Kidney (tissue), 14 donors: ENCODE measurements around the gene HDC. TPM values are rescaled to one million over a fixed set of nuclear protein-coding genes. Genes with fewer than 3 reads are reported as not detected.

Experiments used
- DNase-seq, 5 donors: peaks; one replicate each; pipeline ENCODE4 v3.0.0-alpha.2; 2013 to 2020
- FAIRE-seq: peaks from 2 replicates; lab custom pipeline; 2012; peaks lifted over from hg19 to GRCh38; lab: Jason Lieb, UNC
- H3K27ac ChIP-seq, 2 donors: one replicate each; pipeline ENCODE4 v1.7.0; 2013; ENCODE audit warnings: low read depth in 2 of 2, low read length in 2 of 2, inconsistent platforms in 1 of 2
- H3K27me3 ChIP-seq: one replicate; pipeline ENCODE4 v1.7.1; 2013; ENCODE audit warnings: low read length, inconsistent platforms; ENCODE audit not compliant: control insufficient read depth, insufficient read depth
- H3K36me3 ChIP-seq, 3 donors: one replicate each; pipeline versions ENCODE4 v1.7.0 to v1.7.1; 2013; ENCODE audit warnings: low read length in 3 of 3, control low read depth in 1 of 3, inconsistent platforms in 1 of 3; ENCODE audit not compliant: insufficient read depth in 3 of 3, control insufficient read depth in 2 of 3
- H3K4me1 ChIP-seq, 3 donors: one replicate each; pipeline versions ENCODE4 v1.7.0 to v1.7.1; 2013; ENCODE audit warnings: low read length in 3 of 3, inconsistent platforms in 1 of 3, low read depth in 1 of 3; ENCODE audit not compliant: control insufficient read depth in 2 of 3, insufficient read depth in 2 of 3
- H3K4me3 ChIP-seq, 3 donors: one replicate each; pipeline versions ENCODE4 v1.7.0 to v1.8.1; 2013; ENCODE audit warnings: low read length in 3 of 3, control low read depth in 1 of 3, inconsistent platforms in 1 of 3
- H3K9ac ChIP-seq, 3 donors: one replicate each; pipeline versions ENCODE4 v1.7.0 to v1.7.1; 2013; ENCODE audit warnings: low read length in 3 of 3, control low read depth in 1 of 3, inconsistent platforms in 1 of 3
- H3K9me3 ChIP-seq, 3 donors: one replicate each; pipeline versions ENCODE4 v1.7.0 to v1.7.1; 2013; ENCODE audit warnings: low read length in 3 of 3, control low read depth in 1 of 3, inconsistent platforms in 1 of 3; ENCODE audit not compliant: control insufficient read depth in 2 of 3, insufficient read depth in 1 of 3
- CTCF ChIP-seq: IDR thresholded peaks from 3 replicates; pipeline ENCODE4 v1.5.1; 2012; ENCODE audit warnings: mild to moderate bottlenecking, moderate library complexity, borderline replicate concordance; ENCODE audit not compliant: insufficient read depth; ENCODE audit errors: extremely low read depth
- intact Hi-C: fragments of 100-400 bp; cut with DNase I; formaldehyde crosslinking; loops from one replicate; pipeline ENCODE4 v1.11.1; 2022
- polyA plus RNA-seq: library from polyadenylated mRNA; stranded (reverse); fragments of 350-450 nt; fragmentation: Illumina TruSeq; extraction: RNeasy Lipid Tissue Mini Kit (QIAGEN cat#74804); gene quantifications from one replicate; pipeline ENCODE4 v1.2.3, GENCODE V29; 2014; ENCODE audit warnings: low read depth, low replicate concordance; ENCODE audit not compliant: insufficient read depth
- total RNA-seq: library from RNA; stranded (reverse); fragmentation: NEBNext Ultra II Directional; extraction: Animal tissue kit (Norgen Biotek cat#: 25700); gene quantifications from one replicate; pipeline ENCODE4 v1.2.1, GENCODE V29; 2021
- donor health status: control.
- donor health status: control.
- donor health status: control.
- donor health status: control.
- donor health status: control.
- donor health status: DM: yes; HTN: yes; CAD: no.
- donor health status: Normal renal cell carcinoma (clear cell type).

The HDC gene
- total and polyA plus RNA-seq, 2 donors from 2014 or later = 12.9 TPM; not detected in 1

- no peak for TF ChIP-seq CTCF
- Histone ChIP-seq H3K36me3 (peaks cover 0 to 11% (median 6%) of the 10 kb centered on the region in 3 donors), H3K9ac (no peak overlapping the region), H3K27ac (no peak overlapping the region), H3K27me3 (no peaks in the 10 kb centered on the region), H3K4me1 (no peaks in the 10 kb centered on the region), H3K4me3 (no peak overlapping the region), H3K9me3 (no peaks in the 10 kb centered on the region)
- DNase-seq (no peak), FAIRE-seq (no peak)
- intact Hi-C loops = no loop called here
These were observed 33.8 kb downstream of the HDC start for GRCh38 chr15:50231761-50232160.

GRCh38 chr15:50229336-50229735 lies 36.2 kb downstream of the HDC start:
- Histone ChIP-seq H3K4me1 (no peaks in the 10 kb centered on the region), H3K4me3 (no peak overlapping the region), H3K27ac (no peak overlapping the region), H3K9ac (no peak overlapping the region), H3K27me3 (no peaks in the 10 kb centered on the region), H3K36me3 (peaks cover 0 to 11% (median 6%) of the 10 kb centered on the region in 3 donors), H3K9me3 (no peaks in the 10 kb centered on the region)
- FAIRE-seq (no peak), DNase-seq (no peak)
- no peak for TF ChIP-seq CTCF
- intact Hi-C loops = no loop called here

- intact Hi-C loops = no loop called here
- Histone ChIP-seq H3K4me1 (no peaks in the 10 kb centered on the region), H3K27ac (no peak overlapping the region), H3K27me3 (no peaks in the 10 kb centered on the region), H3K36me3 (peaks cover 0 to 11% (median 6%) of the 10 kb centered on the region in 3 donors), H3K9ac (no peak overlapping the region), H3K9me3 (no peaks in the 10 kb centered on the region), H3K4me3 (no peak overlapping the region)
- DNase-seq (no peak), FAIRE-seq (no peak)
- TF ChIP-seq CTCF = no peak
These were observed 36.7 kb downstream of the HDC start for GRCh38 chr15:50228866-50229265.

GRCh38 chr15:50227076-50227475 lies 38.5 kb downstream of the HDC start:
- no peak overlapping the region for H3K27ac ChIP-seq
- no peak overlapping the region for H3K9ac ChIP-seq
- TF ChIP-seq CTCF = no peak
- no peaks in the 10 kb centered on the region for H3K9me3 ChIP-seq
- no peak for DNase-seq
- intact Hi-C loops = no loop called here
- no peak overlapping the region for H3K4me3 ChIP-seq
- peaks cover 0 to 11% (median 3%) of the 10 kb centered on the region in 3 donors for H3K36me3 ChIP-seq
- FAIRE-seq = no peak
- H3K4me1 ChIP-seq = no peaks in the 10 kb centered on the region
- no peaks in the 10 kb centered on the region for H3K27me3 ChIP-seq
